SK-N-SH (cell line): ENCODE results near the gene PPP2R5C. TPM values are rescaled to one million over a fixed set of nuclear protein-coding genes. Genes with fewer than 3 reads are reported as not detected.

Experiments
- CTCF ChIA-PET: fragments of 300-600, 350-600 bp; formaldehyde crosslinking; extraction: SDS; loops from one replicate; lab custom pipeline; 2021; lab: Yijun Ruan, JAX
- POLR2A ChIA-PET: fragments of 350-600 bp; sonication (Branson Sonifier 250); formaldehyde crosslinking; extraction: SDS; loops from one replicate; lab custom pipeline; 2020; ENCODE audit warnings: antibody characterized with exemption, inconsistent platforms; lab: Yijun Ruan, JAX
- DNase-seq: peaks from one replicate; pipeline ENCODE4 v3.0.0; 2012
- H2AFZ ChIP-seq: fragments of 200-600 bp; sonication (generic); 2 replicates; pipeline ENCODE4 v1.8.1; 2016; ENCODE audit warnings: antibody characterized with exemption, mild to moderate bottlenecking, low read depth
- H3F3A ChIP-seq: fragments of 200-600 bp; sonication (generic); replicated peaks from 2 replicates; pipeline ENCODE3; 2016; ENCODE audit warnings: antibody characterized with exemption, mild to moderate bottlenecking; ENCODE audit not compliant: insufficient read depth
- H3K27ac ChIP-seq, 2 experiments: fragments of 200-500 bp in 1 of 2; fragments of 200-600 bp in 1 of 2; sonication (Bioruptor generic) in 1 of 2; sonication (generic), shearing (Covaris generic) in 1 of 2; 2 replicates each; pipeline versions ENCODE4 v1.5.1 to v1.6.1; 2014 to 2016; ENCODE audit warnings: low read depth in 2 of 2, inconsistent platforms in 1 of 2, low read length in 1 of 2, mild to moderate bottlenecking in 1 of 2, mixed read lengths in 1 of 2
- H3K27me3 ChIP-seq: fragments of 200-600 bp; sonication (generic), shearing (Covaris generic); 2 replicates; pipeline ENCODE4 v1.6.1; 2016; ENCODE audit warnings: mixed run types; ENCODE audit not compliant: insufficient read depth
- H3K36me3 ChIP-seq, 2 experiments: fragments of 200-500 bp in 1 of 2; fragments of 200-600 bp in 1 of 2; sonication (Bioruptor generic) in 1 of 2; sonication (generic) in 1 of 2; replicated peaks in 1 of 2; 2 replicates each; pipeline versions ENCODE3 to v1.5.1; 2014 to 2016; ENCODE audit warnings: low read length in 1 of 2, mild to moderate bottlenecking in 1 of 2; ENCODE audit not compliant: insufficient read depth in 2 of 2, control insufficient read depth in 1 of 2
- H3K4me1 ChIP-seq, 2 experiments: fragments of 200-500 bp in 1 of 2; fragments of 200-600 bp in 1 of 2; sonication (Bioruptor generic) in 1 of 2; sonication (generic), shearing (Covaris generic) in 1 of 2; 2 replicates each; pipeline versions ENCODE4 v1.5.1 to v1.6.1; 2014 to 2016; ENCODE audit warnings: low read depth in 1 of 2, low read length in 1 of 2, mixed run types in 1 of 2; ENCODE audit not compliant: insufficient read depth in 2 of 2, control insufficient read depth in 1 of 2
- H3K4me2 ChIP-seq: fragments of 200-600 bp; sonication (generic), shearing (Covaris generic); 2 replicates; pipeline ENCODE4 v1.6.1; 2017; ENCODE audit warnings: mixed run types
- H3K4me3 ChIP-seq, 2 experiments: fragments of 200-500 bp in 1 of 2; fragments of 200-600 bp in 1 of 2; sonication (Bioruptor generic) in 1 of 2; sonication (generic), shearing (Covaris generic) in 1 of 2; 2 replicates each; pipeline versions ENCODE4 v1.5.1 to v1.8.1; 2014 to 2016; ENCODE audit warnings: low read depth in 2 of 2, inconsistent platforms in 1 of 2, low read length in 1 of 2, mild to moderate bottlenecking in 1 of 2, mixed read lengths in 1 of 2, moderate library complexity in 1 of 2
- H3K79me2 ChIP-seq: fragments of 200-600 bp; sonication (generic); 2 replicates; pipeline ENCODE4 v1.8.1; 2017; ENCODE audit warnings: mild to moderate bottlenecking; ENCODE audit not compliant: insufficient read depth
- H3K9ac ChIP-seq: fragments of 200-600 bp; sonication (generic); 2 replicates; pipeline ENCODE4 v1.6.1; 2017; ENCODE audit warnings: mixed run types
- H3K9me2 ChIP-seq: fragments of 200-600 bp; sonication (generic); 2 replicates; pipeline ENCODE4 v1.6.1; 2017; ENCODE audit warnings: mixed run types
- H3K9me3 ChIP-seq: fragments of 200-600 bp; sonication (generic); 2 replicates; pipeline ENCODE4 v1.6.1; 2017; ENCODE audit warnings: mixed run types, mild to moderate bottlenecking, moderate library complexity
- H4K20me1 ChIP-seq: fragments of 200-600 bp; sonication (generic); 2 replicates; pipeline ENCODE4 v1.6.1; 2017; ENCODE audit warnings: mild to moderate bottlenecking, mixed run types; ENCODE audit not compliant: insufficient read depth
- FOXM1 ChIP-seq: IDR thresholded peaks from 2 replicates; pipeline ENCODE4 v1.4.0; 2012; ENCODE audit warnings: low read depth, mild to moderate bottlenecking
- GATA2 ChIP-seq: sonication (generic); formaldehyde crosslinking; IDR thresholded peaks from 2 replicates; pipeline ENCODE4 v1.5.0; 2020; ENCODE audit warnings: mild to moderate bottlenecking, missing genetic modification reagents
- MEF2A ChIP-seq: IDR thresholded peaks from 2 replicates; pipeline ENCODE4 v1.4.0; 2012; ENCODE audit warnings: low read depth, borderline replicate concordance
- NRF1 ChIP-seq: IDR thresholded peaks from 2 replicates; pipeline ENCODE4 v1.6.1; 2012; ENCODE audit warnings: low read depth, mild to moderate bottlenecking, low read length
- RCOR1 ChIP-seq: fragments of 150-350 bp; IDR thresholded peaks from 2 replicates; pipeline ENCODE4 v1.6.1; 2017; ENCODE audit warnings: antibody characterized with exemption, low read length
- RFX5 ChIP-seq: IDR thresholded peaks from 2 replicates; pipeline ENCODE4 v1.6.1; 2012; ENCODE audit warnings: mild to moderate bottlenecking, improper control_type of control experiment, low read length
- SIN3A ChIP-seq: IDR thresholded peaks from 2 replicates; pipeline ENCODE4 v1.6.1; 2012; ENCODE audit warnings: low read depth, mild to moderate bottlenecking, low read length, moderate library complexity, borderline replicate concordance
- SMC3 ChIP-seq: IDR thresholded peaks from 2 replicates; pipeline ENCODE4 v1.6.1; 2012; ENCODE audit warnings: low read depth, low read length, improper control_type of control experiment
- TEAD4 ChIP-seq: IDR thresholded peaks from 2 replicates; pipeline ENCODE4 v1.4.0; 2012; ENCODE audit warnings: mild to moderate bottlenecking, borderline replicate concordance; ENCODE audit not compliant: insufficient read depth
- YY1 ChIP-seq: IDR thresholded peaks from 2 replicates; pipeline ENCODE4 v1.4.0; 2012; ENCODE audit warnings: low read depth, mild to moderate bottlenecking
- WGBS: methylation state at CpG from one replicate; pipeline ENCODE4 v1.1.6; 2017; ENCODE audit warnings: low lambda C conversion rate; 5-methylcytosine and 5-hydroxymethylcytosine counted together
- polyA plus RNA-seq, 3 experiments: library from polyadenylated mRNA; depleted of rRNA; stranded (reverse); fragments of >200 nt; gene quantifications; 2 replicates each; pipeline ENCODE4 v1.2.3, GENCODE V29; 2012
- TF ChIP-seq, protein P1 (sequence below): IDR thresholded peaks from 2 replicates; pipeline ENCODE4 v1.4.0; 2012; ENCODE audit warnings: low read depth
- TF ChIP-seq, protein P2 (sequence below): IDR thresholded peaks from 2 replicates; pipeline ENCODE4 v1.6.1; 2012; ENCODE audit warnings: mild to moderate bottlenecking, low read depth, low read length, moderate library complexity
- TF ChIP-seq, protein P3 (sequence below): fragments of 200-600 bp; sonication (generic); IDR thresholded peaks from 2 replicates; pipeline ENCODE4 v1.6.1; 2017; ENCODE audit warnings: antibody characterized with exemption, mild to moderate bottlenecking, moderate library complexity

PPP2R5C gene
- polyA plus RNA-seq, 1 of the 3 experiments (the other 2 are of a cell fraction), result 43.7 TPM

DNA sequence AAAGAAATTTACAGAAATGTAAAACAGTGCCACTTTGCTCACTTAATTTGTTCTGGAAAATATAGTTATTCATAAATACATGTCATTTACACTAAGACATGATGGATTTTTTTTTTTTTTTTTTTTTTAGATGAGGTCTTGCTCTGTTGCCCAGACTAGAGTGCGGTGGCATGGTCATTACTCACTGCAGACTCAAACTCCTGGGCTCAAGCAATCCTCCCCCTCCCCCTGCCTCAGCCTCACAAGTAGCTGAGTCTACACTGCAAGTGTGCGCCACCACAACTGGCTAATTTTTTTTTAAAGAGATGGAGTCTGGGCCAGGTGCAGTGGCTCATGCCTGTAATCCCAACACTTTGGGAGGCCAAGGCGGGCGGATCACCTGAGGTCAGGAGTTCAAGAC, 101.2 kb downstream of the PPP2R5C start:
- Histone ChIP-seq H3K27ac (no peak overlapping the region), H3K36me3 (peaks cover 15 to 28% of the 10 kb centered on the region in 2 experiments), H3K79me2 (peaks cover 70% of the 10 kb centered on the region), H3F3A (peaks cover 12% of the 10 kb centered on the region), H3K9ac (no peak overlapping the region), H3K9me3 (no peaks in the 10 kb centered on the region), H3K4me1 (peaks cover 0 to 25% of the 10 kb centered on the region in 2 experiments; a peak in 2 of 4 replicates), H2AFZ (no peak overlapping the region), H3K27me3 (no peaks in the 10 kb centered on the region), H3K9me2 (no peaks in the 10 kb centered on the region), H3K4me2 (no peak overlapping the region), H4K20me1 (peaks cover 16% of the 10 kb centered on the region; the same call in 1 of the 2 replicates), H3K4me3 (no peak overlapping the region)
- POLR2A ChIA-PET, result no interaction called here
- CTCF ChIA-PET, result no interaction called here
- no peak for DNase-seq
- WGBS, result over 99% methylated on average over 4 of the region's 4 CpGs
- TF ChIP-seq, protein P1, sequence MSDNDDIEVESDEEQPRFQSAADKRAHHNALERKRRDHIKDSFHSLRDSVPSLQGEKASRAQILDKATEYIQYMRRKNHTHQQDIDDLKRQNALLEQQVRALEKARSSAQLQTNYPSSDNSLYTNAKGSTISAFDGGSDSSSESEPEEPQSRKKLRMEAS, result no peak
- no peak for TF ChIP-seq RCOR1
- TF ChIP-seq RFX5, result no peak
- TF ChIP-seq MEF2A, result no peak
- TF ChIP-seq TEAD4, result no peak
- TF ChIP-seq FOXM1, result no peak
- TF ChIP-seq, protein P2, sequence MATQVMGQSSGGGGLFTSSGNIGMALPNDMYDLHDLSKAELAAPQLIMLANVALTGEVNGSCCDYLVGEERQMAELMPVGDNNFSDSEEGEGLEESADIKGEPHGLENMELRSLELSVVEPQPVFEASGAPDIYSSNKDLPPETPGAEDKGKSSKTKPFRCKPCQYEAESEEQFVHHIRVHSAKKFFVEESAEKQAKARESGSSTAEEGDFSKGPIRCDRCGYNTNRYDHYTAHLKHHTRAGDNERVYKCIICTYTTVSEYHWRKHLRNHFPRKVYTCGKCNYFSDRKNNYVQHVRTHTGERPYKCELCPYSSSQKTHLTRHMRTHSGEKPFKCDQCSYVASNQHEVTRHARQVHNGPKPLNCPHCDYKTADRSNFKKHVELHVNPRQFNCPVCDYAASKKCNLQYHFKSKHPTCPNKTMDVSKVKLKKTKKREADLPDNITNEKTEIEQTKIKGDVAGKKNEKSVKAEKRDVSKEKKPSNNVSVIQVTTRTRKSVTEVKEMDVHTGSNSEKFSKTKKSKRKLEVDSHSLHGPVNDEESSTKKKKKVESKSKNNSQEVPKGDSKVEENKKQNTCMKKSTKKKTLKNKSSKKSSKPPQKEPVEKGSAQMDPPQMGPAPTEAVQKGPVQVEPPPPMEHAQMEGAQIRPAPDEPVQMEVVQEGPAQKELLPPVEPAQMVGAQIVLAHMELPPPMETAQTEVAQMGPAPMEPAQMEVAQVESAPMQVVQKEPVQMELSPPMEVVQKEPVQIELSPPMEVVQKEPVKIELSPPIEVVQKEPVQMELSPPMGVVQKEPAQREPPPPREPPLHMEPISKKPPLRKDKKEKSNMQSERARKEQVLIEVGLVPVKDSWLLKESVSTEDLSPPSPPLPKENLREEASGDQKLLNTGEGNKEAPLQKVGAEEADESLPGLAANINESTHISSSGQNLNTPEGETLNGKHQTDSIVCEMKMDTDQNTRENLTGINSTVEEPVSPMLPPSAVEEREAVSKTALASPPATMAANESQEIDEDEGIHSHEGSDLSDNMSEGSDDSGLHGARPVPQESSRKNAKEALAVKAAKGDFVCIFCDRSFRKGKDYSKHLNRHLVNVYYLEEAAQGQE, result no peak
- TF ChIP-seq, protein P3, sequence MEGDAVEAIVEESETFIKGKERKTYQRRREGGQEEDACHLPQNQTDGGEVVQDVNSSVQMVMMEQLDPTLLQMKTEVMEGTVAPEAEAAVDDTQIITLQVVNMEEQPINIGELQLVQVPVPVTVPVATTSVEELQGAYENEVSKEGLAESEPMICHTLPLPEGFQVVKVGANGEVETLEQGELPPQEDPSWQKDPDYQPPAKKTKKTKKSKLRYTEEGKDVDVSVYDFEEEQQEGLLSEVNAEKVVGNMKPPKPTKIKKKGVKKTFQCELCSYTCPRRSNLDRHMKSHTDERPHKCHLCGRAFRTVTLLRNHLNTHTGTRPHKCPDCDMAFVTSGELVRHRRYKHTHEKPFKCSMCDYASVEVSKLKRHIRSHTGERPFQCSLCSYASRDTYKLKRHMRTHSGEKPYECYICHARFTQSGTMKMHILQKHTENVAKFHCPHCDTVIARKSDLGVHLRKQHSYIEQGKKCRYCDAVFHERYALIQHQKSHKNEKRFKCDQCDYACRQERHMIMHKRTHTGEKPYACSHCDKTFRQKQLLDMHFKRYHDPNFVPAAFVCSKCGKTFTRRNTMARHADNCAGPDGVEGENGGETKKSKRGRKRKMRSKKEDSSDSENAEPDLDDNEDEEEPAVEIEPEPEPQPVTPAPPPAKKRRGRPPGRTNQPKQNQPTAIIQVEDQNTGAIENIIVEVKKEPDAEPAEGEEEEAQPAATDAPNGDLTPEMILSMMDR, result no peak
- TF ChIP-seq SMC3, result no peak
- no peak for TF ChIP-seq SIN3A
- TF ChIP-seq NRF1, result no peak
- TF ChIP-seq YY1, result no peak
- TF ChIP-seq GATA2, result no peak
